ENCODE data around the gene KIAA0319L. TPM values are rescaled to one million over a fixed set of nuclear protein-coding genes. Genes with fewer than 3 reads are reported as not detected.

KIAA0319L gene
- total and polyA plus RNA-seq, 2 donors (not counting 3 experiments of a cell fraction or from before 2014, with no cell fraction given): 31.4 to 43.4 TPM

DNA sequence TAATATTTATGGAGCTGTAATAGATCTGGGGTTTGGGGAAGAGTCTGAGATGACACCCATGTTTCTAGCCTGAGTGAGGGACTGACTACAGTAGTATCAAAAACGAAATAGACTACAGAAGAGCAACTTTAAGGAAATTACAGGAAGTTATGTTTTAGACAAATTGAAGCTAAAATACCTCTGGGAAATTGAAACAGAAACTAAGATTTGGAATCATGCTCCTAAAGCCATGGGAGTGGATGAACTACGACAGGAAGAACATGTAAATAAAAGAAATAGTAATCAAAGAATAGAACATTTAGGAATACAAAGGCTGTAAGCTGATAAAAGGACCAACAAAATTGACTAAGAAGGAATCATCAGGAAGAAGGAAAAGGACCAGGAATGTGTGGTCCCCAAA lies 68.9 kb downstream of the KIAA0319L start:
- Histone ChIP-seq H3K79me2 (ENCODE audit: control insufficient read depth, insufficient read depth, low read length) (no peaks in the 10 kb centered on the region), H4K20me1 (replicated peaks; ENCODE audit: control insufficient read depth, extremely low read depth, insufficient read depth, low read length) (no peaks in the 10 kb centered on the region), H3K4me1 (ENCODE audit: control insufficient read depth, extremely low read depth, insufficient read depth, low read length) (no peaks in the 10 kb centered on the region), H3K4me3 (replicated peaks in 1 of 3; ENCODE audit: insufficient read depth in 1 of 3, low read depth in 1 of 3, low read length in 3 of 3) (no peak overlapping the region), H3K9ac (replicated peaks; ENCODE audit: extremely low read depth, insufficient read depth, low read length) (no peak overlapping the region), H2AFZ (ENCODE audit: low read depth, low read length) (no peak overlapping the region), H3K36me3 (ENCODE audit: control insufficient read depth in 2 of 2, extremely low read depth in 1 of 2, insufficient read depth in 2 of 2, low read length in 2 of 2) (no peaks in the 10 kb centered on the region), H3K27ac (ENCODE audit: insufficient read depth, low read depth, low read length) (no peak overlapping the region), H3K9me1 (replicated peaks; ENCODE audit: control insufficient read depth, extremely low read depth, insufficient read depth, low read length) (no peaks in the 10 kb centered on the region), H3K4me2 (ENCODE audit: insufficient read depth, low read length) (no peak overlapping the region), H3K27me3 (ENCODE audit: control insufficient read depth in 2 of 2, insufficient read depth in 2 of 2, low read length in 2 of 2) (no peaks in the 10 kb centered on the region), H3K9me3 (replicated peaks; ENCODE audit: control insufficient read depth, insufficient read depth, low read length) (no peaks in the 10 kb centered on the region)
- FAIRE-seq (no peak), DNase-seq (ENCODE audit: low read depth, low spot score) (no peak)
- POLR2A ChIA-PET: no interaction called here
- dilution Hi-C loops (cut with MboI; ENCODE audit: extremely low pct_ligation_motif_present, low sequenced_read_pairs) (no loop called here), intact Hi-C loops (cut with micrococcal nuclease) (no loop called here)
- no peak for TF ChIP-seq POLR2A (IDR thresholded peaks at IDR 0.05; ENCODE audit: low read depth, low read length)
- TF ChIP-seq MYC (IDR thresholded peaks at IDR 0.05; ENCODE audit: low read depth, low read length): no peak
- no peak for TF ChIP-seq GATA2 (IDR thresholded peaks at IDR 0.05; ENCODE audit: insufficient read depth, insufficient read length, low read depth, low read length)
- TF ChIP-seq, protein P1, sequence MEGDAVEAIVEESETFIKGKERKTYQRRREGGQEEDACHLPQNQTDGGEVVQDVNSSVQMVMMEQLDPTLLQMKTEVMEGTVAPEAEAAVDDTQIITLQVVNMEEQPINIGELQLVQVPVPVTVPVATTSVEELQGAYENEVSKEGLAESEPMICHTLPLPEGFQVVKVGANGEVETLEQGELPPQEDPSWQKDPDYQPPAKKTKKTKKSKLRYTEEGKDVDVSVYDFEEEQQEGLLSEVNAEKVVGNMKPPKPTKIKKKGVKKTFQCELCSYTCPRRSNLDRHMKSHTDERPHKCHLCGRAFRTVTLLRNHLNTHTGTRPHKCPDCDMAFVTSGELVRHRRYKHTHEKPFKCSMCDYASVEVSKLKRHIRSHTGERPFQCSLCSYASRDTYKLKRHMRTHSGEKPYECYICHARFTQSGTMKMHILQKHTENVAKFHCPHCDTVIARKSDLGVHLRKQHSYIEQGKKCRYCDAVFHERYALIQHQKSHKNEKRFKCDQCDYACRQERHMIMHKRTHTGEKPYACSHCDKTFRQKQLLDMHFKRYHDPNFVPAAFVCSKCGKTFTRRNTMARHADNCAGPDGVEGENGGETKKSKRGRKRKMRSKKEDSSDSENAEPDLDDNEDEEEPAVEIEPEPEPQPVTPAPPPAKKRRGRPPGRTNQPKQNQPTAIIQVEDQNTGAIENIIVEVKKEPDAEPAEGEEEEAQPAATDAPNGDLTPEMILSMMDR (IDR thresholded peaks at IDR 0.05; ENCODE audit: extremely low read depth in 1 of 2, insufficient read depth in 1 of 2, low read depth in 1 of 2, low read length in 2 of 2): no peak
- no peak for TF ChIP-seq POLR2AphosphoS5 (IDR thresholded peaks at IDR 0.05; ENCODE audit: insufficient read depth, low read depth, low read length)
- TF ChIP-seq FOS (IDR thresholded peaks at IDR 0.05; ENCODE audit: borderline replicate concordance, insufficient read depth, low read length): no peak
- TF ChIP-seq EZH2 (IDR thresholded peaks at IDR 0.05; ENCODE audit: borderline replicate concordance, low read depth, low read length, severe bottlenecking): no peak
- TF ChIP-seq, protein P2, sequence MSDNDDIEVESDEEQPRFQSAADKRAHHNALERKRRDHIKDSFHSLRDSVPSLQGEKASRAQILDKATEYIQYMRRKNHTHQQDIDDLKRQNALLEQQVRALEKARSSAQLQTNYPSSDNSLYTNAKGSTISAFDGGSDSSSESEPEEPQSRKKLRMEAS (IDR thresholded peaks at IDR 0.05; ENCODE audit: insufficient read depth, insufficient read length): no peak
- no peak for TF ChIP-seq JUN (IDR thresholded peaks at IDR 0.05; ENCODE audit: borderline replicate concordance, insufficient read depth, insufficient read length, low read depth)
- no TSS peak for BruUV-seq (replicated peaks)
- CTCF ChIA-PET: interaction anchor here (1.0 kb wide), 1 partner anchor 13 kb away, joined by 3 read pairs; no protein-coding TSS in a partner anchor
